Measurements from ENCODE around the gene FFAR2. TPM values are rescaled to one million over a fixed set of nuclear protein-coding genes. Genes with fewer than 3 reads are reported as not detected.

Gene FFAR2
- total and polyA plus RNA-seq, 3 donors from 2014 or later: 0.20 TPM; not detected in 2

DNA sequence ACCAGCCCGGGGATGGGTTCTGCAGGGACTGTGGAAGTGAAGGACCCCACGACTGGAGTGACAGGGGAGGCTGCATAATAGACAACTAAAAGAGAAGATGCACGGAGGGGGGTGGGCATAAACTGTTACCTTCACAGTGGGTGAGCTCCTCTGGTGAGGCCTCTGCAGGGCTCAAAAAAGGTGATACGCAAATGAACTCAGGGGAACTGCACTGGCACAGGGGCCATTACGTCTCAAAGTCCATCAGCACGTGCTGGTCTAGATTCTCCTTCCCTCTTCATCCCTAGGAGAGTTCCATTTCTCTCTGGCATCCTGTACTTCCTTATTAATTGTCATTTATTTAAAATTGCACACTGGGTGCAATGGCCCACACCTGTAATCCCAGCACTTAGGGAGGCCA is 8.1 kb upstream of the FFAR2 start:
- TF ChIP-seq POLR2A (IDR thresholded peaks at IDR 0.05): no peak
- TF ChIP-seq, protein P1, sequence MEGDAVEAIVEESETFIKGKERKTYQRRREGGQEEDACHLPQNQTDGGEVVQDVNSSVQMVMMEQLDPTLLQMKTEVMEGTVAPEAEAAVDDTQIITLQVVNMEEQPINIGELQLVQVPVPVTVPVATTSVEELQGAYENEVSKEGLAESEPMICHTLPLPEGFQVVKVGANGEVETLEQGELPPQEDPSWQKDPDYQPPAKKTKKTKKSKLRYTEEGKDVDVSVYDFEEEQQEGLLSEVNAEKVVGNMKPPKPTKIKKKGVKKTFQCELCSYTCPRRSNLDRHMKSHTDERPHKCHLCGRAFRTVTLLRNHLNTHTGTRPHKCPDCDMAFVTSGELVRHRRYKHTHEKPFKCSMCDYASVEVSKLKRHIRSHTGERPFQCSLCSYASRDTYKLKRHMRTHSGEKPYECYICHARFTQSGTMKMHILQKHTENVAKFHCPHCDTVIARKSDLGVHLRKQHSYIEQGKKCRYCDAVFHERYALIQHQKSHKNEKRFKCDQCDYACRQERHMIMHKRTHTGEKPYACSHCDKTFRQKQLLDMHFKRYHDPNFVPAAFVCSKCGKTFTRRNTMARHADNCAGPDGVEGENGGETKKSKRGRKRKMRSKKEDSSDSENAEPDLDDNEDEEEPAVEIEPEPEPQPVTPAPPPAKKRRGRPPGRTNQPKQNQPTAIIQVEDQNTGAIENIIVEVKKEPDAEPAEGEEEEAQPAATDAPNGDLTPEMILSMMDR (IDR thresholded peaks at IDR 0.05): no peak
- no peaks in the 10 kb centered on the region for H3K9me3 ChIP-seq
- H3K4me1 ChIP-seq: peaks cover 16% of the 10 kb centered on the region
- no peak overlapping the region for H3K4me3 ChIP-seq
- WGBS, 2 donors: 84 to 92% methylated on average over 6 of the region's 6 CpGs
- intact Hi-C loops (cut with DNase I; ENCODE audit: low total_unique reads): no loop called here
- no peak for DNase-seq
- H3K27ac ChIP-seq: no peak overlapping the region
- H3K27me3 ChIP-seq: no peaks in the 10 kb centered on the region
- H3K36me3 ChIP-seq (ENCODE audit: low read depth, missing control alignments): no peaks in the 10 kb centered on the region

GRCh38 chr19:35442091-35442490 is 6.0 kb upstream of the FFAR2 start:
- Histone ChIP-seq H3K36me3 (ENCODE audit: low read depth, missing control alignments) (no peaks in the 10 kb centered on the region), H3K4me1 (peaks cover 4% of the 10 kb centered on the region), H3K27ac (no peak overlapping the region), H3K9me3 (no peaks in the 10 kb centered on the region), H3K27me3 (no peaks in the 10 kb centered on the region), H3K4me3 (no peak overlapping the region)
- intact Hi-C loops (cut with DNase I; ENCODE audit: low total_unique reads): no loop called here
- TF ChIP-seq, protein P1 (IDR thresholded peaks at IDR 0.05): no peak
- TF ChIP-seq POLR2A (IDR thresholded peaks at IDR 0.05): no peak
- DNase-seq: no peak
- WGBS, 2 donors: 72 to 76% methylated on average over 7 of the region's 7 CpGs

- TF ChIP-seq POLR2A (IDR thresholded peaks at IDR 0.05): no peak
- TF ChIP-seq, protein P1 (IDR thresholded peaks at IDR 0.05): no peak
- H3K27ac ChIP-seq: no peak overlapping the region
- H3K36me3 ChIP-seq (ENCODE audit: low read depth, missing control alignments): no peaks in the 10 kb centered on the region
- no peak for DNase-seq
- H3K4me3 ChIP-seq: no peak overlapping the region
- WGBS, 2 donors: 86 to 95% methylated on average over 1 of the region's 1 CpG
- H3K27me3 ChIP-seq: no peaks in the 10 kb centered on the region
- H3K4me1 ChIP-seq: no peaks in the 10 kb centered on the region
- intact Hi-C loops (cut with DNase I; ENCODE audit: low total_unique reads): no loop called here
- no peaks in the 10 kb centered on the region for H3K9me3 ChIP-seq
Observed at GRCh38 chr19:35444735-35445134, 3.3 kb upstream of the FFAR2 start.

- no peaks in the 10 kb centered on the region for H3K36me3 ChIP-seq (ENCODE audit: low read depth, missing control alignments)
- no peak for TF ChIP-seq POLR2A (IDR thresholded peaks at IDR 0.05)
- TF ChIP-seq, protein P1 (IDR thresholded peaks at IDR 0.05): no peak
- no peak overlapping the region for H3K4me3 ChIP-seq
- H3K4me1 ChIP-seq: no peaks in the 10 kb centered on the region
- DNase-seq: no peak
- WGBS, 2 donors: 82 to 86% methylated on average over 21 of the region's 21 CpGs
- no peak overlapping the region for H3K27ac ChIP-seq
- intact Hi-C loops (cut with DNase I; ENCODE audit: low total_unique reads): no loop called here
- no peaks in the 10 kb centered on the region for H3K9me3 ChIP-seq
- H3K27me3 ChIP-seq: no peaks in the 10 kb centered on the region
Observed at GRCh38 chr19:35445826-35446593, 2.0 kb upstream of the FFAR2 start.
